Measurements from ENCODE around the gene CNTN1. TPM values are rescaled to one million over a fixed set of nuclear protein-coding genes. Genes with fewer than 3 reads are reported as not detected.

Gene CNTN1
- total RNA-seq, 1 donor = 0.36 TPM

DNA sequence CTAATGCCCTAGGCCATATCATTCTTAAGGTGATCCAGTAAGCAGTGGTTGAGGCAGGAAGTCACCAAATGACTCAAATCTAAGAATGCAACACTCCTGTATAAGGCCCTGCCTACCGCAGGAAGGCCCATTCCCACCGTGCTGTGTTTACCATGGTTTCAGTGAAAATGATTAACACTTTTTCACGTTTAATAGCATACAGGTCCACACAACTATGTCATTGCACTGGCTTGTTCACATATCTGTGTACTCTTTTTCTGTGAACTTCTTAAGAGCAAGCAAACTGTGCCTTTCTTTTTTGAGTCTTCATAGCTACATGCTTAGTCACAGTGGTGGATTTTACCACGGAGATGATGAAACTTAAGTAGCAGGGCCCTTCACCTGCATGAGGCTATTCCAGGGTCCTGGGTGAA lies 214.9 kb downstream of the CNTN1 start:
- Histone ChIP-seq H3K9me3 (ENCODE audit: low read depth, low read length) (no peaks in the 10 kb centered on the region), H3K4me3 (ENCODE audit: insufficient read depth, low read length) (no peak overlapping the region), H2AFZ (ENCODE audit: low read length) (no peak overlapping the region), H3K27ac (ENCODE audit: low read depth, low read length) (no peak overlapping the region), H3K36me3 (ENCODE audit: insufficient read depth, low read length) (no peaks in the 10 kb centered on the region), H3K79me2 (ENCODE audit: insufficient read depth, low read length) (no peaks in the 10 kb centered on the region), H3K27me3 (ENCODE audit: insufficient read depth, low read length) (no peaks in the 10 kb centered on the region), H3K4me1 (ENCODE audit: insufficient read depth, low read length) (no peaks in the 10 kb centered on the region), H3K4me2 (ENCODE audit: insufficient read depth, low read length) (no peak overlapping the region), H4K20me1 (ENCODE audit: insufficient read depth, low read length) (no peaks in the 10 kb centered on the region)
- no peak for DNase-seq (ENCODE audit: insufficient read length, low spot score, missing footprints)
- no peak for TF ChIP-seq CTCF (IDR thresholded peaks at IDR 0.05; ENCODE audit: extremely low read depth, low read depth, low read length)

DNA sequence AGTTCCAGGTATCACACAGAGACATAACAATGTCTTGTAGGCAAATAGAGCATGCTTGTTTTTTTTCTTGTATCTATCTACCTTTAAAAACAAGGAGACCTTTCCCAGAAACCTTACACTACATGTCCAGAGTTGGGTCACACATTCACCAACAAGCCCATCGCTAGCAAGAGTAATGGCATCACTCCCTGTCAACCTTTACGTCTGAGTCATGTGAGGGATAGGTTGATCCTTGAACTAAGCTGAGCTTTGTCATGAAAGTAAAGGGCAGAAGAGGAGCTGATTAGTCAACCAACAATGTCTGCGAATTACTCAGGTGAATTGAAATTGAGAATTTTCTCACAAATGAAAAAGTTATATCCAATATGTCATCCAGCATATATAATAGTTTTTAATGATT lies 219.4 kb downstream of the CNTN1 start:
- no peak overlapping the region for H2AFZ ChIP-seq (ENCODE audit: low read length)
- no peaks in the 10 kb centered on the region for H3K27me3 ChIP-seq (ENCODE audit: insufficient read depth, low read length)
- H3K9me3 ChIP-seq (ENCODE audit: low read depth, low read length) = no peaks in the 10 kb centered on the region
- H3K4me1 ChIP-seq (ENCODE audit: insufficient read depth, low read length) = no peaks in the 10 kb centered on the region
- DNase-seq (ENCODE audit: insufficient read length, low spot score, missing footprints) = no peak
- H3K4me2 ChIP-seq (ENCODE audit: insufficient read depth, low read length) = no peak overlapping the region
- no peaks in the 10 kb centered on the region for H3K79me2 ChIP-seq (ENCODE audit: insufficient read depth, low read length)
- no peak for TF ChIP-seq CTCF (IDR thresholded peaks at IDR 0.05; ENCODE audit: extremely low read depth, low read depth, low read length)
- no peak overlapping the region for H3K4me3 ChIP-seq (ENCODE audit: insufficient read depth, low read length)
- H3K36me3 ChIP-seq (ENCODE audit: insufficient read depth, low read length) = no peaks in the 10 kb centered on the region
- H3K27ac ChIP-seq (ENCODE audit: low read depth, low read length) = no peak overlapping the region
- H4K20me1 ChIP-seq (ENCODE audit: insufficient read depth, low read length) = no peaks in the 10 kb centered on the region

DNA sequence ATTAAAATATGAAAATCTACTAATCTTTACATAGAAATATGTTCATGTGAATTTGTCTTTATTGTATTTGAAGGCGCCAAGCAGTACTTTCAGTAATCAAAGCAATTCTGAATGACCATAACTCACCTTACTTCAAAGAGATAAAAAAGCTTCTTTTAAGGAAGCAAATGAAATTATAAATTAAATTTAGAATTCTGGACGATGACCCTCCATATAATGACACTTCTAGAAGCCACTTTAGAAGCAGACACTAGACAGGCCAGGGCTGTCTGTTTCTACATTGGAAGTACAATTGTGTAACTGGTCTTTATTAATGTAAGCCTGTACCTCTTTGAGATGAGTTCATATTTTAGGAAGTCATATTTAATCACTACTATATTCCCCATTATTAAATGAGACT lies 222.9 kb downstream of the CNTN1 start:
- H3K36me3 ChIP-seq (ENCODE audit: insufficient read depth, low read length) = no peaks in the 10 kb centered on the region
- no peak for TF ChIP-seq CTCF (IDR thresholded peaks at IDR 0.05; ENCODE audit: extremely low read depth, low read depth, low read length)
- H3K4me2 ChIP-seq (ENCODE audit: insufficient read depth, low read length) = no peak overlapping the region
- H3K27me3 ChIP-seq (ENCODE audit: insufficient read depth, low read length) = no peaks in the 10 kb centered on the region
- no peaks in the 10 kb centered on the region for H3K9me3 ChIP-seq (ENCODE audit: low read depth, low read length)
- H2AFZ ChIP-seq (ENCODE audit: low read length) = no peak overlapping the region
- no peaks in the 10 kb centered on the region for H3K4me1 ChIP-seq (ENCODE audit: insufficient read depth, low read length)
- no peak for DNase-seq (ENCODE audit: insufficient read length, low spot score, missing footprints)
- H3K4me3 ChIP-seq (ENCODE audit: insufficient read depth, low read length) = no peak overlapping the region
- H3K79me2 ChIP-seq (ENCODE audit: insufficient read depth, low read length) = no peaks in the 10 kb centered on the region
- H3K27ac ChIP-seq (ENCODE audit: low read depth, low read length) = no peak overlapping the region
- H4K20me1 ChIP-seq (ENCODE audit: insufficient read depth, low read length) = no peaks in the 10 kb centered on the region

DNA sequence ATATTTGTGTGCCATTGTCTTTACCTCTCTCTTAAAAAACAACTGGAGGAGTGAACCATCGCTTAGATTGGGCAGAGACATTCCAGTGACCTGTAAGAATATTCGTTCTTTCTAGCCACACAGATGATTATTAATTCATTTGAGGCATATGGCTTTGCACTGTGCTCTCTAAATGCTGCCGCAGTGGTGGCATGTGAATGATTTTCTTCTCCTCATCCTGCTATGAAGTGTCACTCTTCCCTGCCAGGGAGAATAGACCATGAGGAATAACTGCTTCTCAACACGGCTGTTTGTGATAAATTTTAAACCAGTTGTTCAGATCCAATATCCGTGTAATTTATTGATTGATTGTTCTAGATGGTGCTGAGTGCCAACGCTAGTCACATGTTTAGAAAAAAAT lies 225.3 kb downstream of the CNTN1 start:
- Histone ChIP-seq H2AFZ (ENCODE audit: low read length) (no peak overlapping the region), H3K36me3 (ENCODE audit: insufficient read depth, low read length) (no peaks in the 10 kb centered on the region), H3K4me1 (ENCODE audit: insufficient read depth, low read length) (no peaks in the 10 kb centered on the region), H3K27me3 (ENCODE audit: insufficient read depth, low read length) (no peaks in the 10 kb centered on the region), H3K27ac (ENCODE audit: low read depth, low read length) (no peak overlapping the region), H3K4me3 (ENCODE audit: insufficient read depth, low read length) (no peak overlapping the region), H4K20me1 (ENCODE audit: insufficient read depth, low read length) (no peaks in the 10 kb centered on the region), H3K4me2 (ENCODE audit: insufficient read depth, low read length) (no peak overlapping the region), H3K79me2 (ENCODE audit: insufficient read depth, low read length) (no peaks in the 10 kb centered on the region), H3K9me3 (ENCODE audit: low read depth, low read length) (no peaks in the 10 kb centered on the region)
- DNase-seq (ENCODE audit: insufficient read length, low spot score, missing footprints) = no peak
- no peak for TF ChIP-seq CTCF (IDR thresholded peaks at IDR 0.05; ENCODE audit: extremely low read depth, low read depth, low read length)
